Skin epidermis (tissue), 12 donors: ENCODE data around the gene BCL2L1.

Experiments used
- H3K27ac ChIP-seq, 21 experiments: fragments of 200-600 bp; sonication (generic) in 11 of 21; one replicate each; pipeline ENCODE4 v1.5.0; 2020; ENCODE audit warnings: mild to moderate bottlenecking in 3 of 21, inconsistent platforms in 2 of 21, moderate library complexity in 2 of 21
- H3K4me3 ChIP-seq, 7 experiments: fragments of 200-600 bp; sonication (generic) in 2 of 7; one replicate each; pipeline ENCODE4 v1.5.0; 2020; ENCODE audit warnings: inconsistent platforms in 2 of 7, mild to moderate bottlenecking in 2 of 7, moderate library complexity in 1 of 7

BCL2L1 gene

DNA sequence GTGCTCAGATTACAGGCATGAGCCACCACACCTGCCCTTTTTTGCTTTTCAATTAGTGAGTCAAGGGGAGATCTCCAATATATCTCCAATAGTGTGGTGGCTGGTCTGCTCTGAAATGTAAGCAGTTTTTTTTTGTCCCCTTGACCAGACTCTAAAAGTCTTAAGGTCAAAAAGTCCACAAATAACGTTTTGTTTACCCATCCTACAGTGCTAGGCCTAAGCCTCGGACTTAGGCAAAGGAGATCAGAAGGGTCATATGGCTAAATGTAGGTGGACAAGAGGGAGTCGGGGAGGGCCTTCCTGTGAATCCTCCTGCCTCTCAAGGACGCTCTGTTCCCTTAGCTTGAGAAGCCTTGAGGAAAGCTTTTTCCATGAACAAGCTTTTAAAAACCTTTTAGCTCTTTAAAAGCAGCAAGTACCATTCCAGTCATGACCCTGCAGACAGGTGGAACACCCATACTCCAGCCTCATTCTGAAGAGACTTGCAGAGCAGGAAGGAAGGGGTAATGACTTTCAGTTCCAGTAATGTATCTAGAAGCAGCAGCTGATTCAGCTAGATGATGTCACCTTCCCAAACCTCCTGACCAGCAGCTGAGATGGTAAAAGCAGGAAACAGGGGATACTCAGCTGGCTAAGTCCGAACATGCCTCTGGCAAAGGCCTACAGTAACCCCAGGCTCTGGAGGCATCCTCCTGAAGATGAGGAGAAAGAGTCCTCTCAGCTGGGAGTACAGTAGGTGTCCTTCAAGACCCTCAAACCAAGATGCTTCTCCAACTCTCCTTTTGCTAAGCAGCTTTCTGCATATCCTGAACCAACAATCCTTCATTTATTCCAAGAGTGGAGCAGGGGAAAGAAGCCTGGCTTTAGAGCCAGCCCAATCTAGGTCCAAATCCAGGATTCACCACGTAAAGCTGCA is 23.6 kb downstream of the BCL2L1 start:
- no peak overlapping the region for H3K4me3 ChIP-seq

DNA sequence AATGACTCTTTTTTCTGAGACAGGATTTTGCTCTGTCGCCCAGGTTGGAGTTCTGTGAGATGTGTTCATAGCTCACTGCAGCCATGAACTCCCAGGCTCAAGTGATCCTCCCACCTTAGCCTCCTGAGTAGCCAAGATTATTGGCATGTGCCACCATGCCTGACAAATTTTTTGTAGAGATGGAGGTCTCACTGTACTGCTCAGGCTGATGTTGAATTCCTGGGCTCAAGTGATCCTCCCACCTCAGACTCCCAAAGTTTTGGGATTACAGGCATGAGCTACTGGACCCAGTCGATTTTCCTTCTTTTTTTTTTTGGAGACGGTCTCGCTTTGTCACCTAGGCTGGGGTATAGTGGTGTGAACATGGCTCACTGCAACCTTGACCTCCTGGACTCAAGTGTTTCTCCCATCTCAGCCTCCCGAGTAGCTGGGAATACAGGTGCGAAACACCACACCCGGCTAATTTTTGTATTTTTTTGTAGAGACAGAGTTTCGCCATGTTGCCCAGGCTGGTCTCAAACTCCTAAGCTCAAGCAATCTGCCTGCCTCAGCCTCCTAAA is 24.3 kb downstream of the BCL2L1 start:
- Histone ChIP-seq H3K27ac (peak overlapping the region in 20 of 21 experiments; percentile 36 to 92 (median 77)), H3K4me3 (no peak overlapping the region)

More for the DNA sequence above, 23.6 kb downstream of the BCL2L1 start:
- peak overlapping the region in 20 of 21 experiments; percentile 58 to 92 (median 77) for H3K27ac ChIP-seq

DNA sequence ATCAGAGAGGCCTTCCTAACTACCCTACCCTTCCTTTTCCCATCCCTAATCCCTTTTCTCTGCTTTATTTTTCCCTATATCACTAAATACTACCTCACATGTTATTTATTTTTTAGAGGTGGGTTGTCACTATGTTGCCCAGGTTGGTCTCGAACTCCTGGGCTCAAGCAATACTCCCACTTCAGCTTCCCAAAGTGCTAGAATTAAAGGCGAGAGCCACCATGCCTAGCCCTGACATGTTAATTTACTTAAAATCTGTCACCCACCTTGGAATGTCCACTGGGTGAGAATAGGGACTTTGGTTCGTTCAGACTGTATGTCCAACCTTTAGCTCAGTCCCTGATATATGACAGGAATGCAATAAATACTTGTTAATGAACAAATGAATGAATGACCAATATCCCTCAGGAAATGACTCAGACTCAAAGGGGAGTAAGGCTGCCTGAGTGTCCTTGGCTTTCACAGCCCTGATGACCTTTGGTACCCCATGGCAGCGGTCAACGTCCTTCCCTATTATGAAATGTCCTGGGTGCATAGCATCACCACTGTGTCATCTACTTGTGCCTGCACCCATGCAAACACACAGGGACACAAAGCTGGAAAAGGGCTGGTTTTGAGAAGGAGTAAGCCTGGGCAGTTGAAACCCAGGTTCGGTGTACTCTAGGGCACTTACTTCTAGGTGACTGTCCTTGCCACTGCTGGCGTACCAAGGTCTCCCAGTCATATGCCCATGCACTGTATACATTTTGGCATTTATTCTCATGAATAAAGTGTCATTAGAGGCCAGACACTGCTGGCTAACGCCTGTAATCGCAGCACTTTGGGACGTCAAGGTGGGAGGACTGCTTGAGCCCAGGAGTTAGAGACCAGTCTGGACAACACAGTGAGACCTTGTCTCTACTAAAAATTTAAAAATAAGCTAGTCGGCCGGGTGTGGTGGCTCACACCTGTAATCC is 26.5 kb downstream of the BCL2L1 start:
- Histone ChIP-seq H3K27ac (peak overlapping the region in 9 of 21 experiments; percentile 18 to 84 (median 59)), H3K4me3 (no peak overlapping the region)

DNA sequence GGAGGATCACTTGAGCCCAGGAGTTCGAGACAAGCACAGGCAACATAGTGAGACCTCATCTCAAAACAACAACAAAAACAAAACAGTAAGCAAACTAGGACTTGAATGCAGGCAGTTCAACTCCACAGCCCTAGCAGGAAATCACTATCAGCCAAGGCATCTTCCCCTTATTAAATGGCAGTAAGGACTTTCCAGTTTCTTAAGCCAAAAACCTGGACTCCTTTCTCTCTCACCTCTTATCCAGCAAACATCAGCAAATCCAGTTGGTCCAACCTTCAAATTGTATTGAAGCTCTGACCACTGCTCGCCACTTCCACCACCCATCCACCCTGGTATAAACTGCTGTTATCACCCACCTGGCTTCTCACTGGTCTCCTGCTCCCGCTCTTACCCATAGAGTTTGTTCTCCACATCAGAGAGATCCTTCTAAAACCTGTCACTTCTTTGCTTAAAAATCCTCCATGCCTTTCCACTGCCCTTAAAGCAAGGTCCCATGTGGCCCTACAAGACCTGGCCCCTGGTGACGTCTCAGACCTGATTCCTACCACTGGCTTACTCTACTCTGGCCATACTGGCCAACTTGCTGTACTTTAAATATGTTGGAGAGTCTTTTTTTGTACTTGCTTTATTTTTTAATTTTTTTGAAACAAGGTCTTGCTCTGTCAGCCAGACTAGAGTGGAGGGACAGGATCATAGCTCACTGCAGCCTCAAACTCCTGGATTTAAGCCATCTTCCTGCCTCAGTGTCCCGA is 27.6 kb downstream of the BCL2L1 start:
- Histone ChIP-seq H3K4me3 (no peak overlapping the region), H3K27ac (peak overlapping the region in 15 of 21 experiments; percentile 2 to 84 (median 59))

DNA sequence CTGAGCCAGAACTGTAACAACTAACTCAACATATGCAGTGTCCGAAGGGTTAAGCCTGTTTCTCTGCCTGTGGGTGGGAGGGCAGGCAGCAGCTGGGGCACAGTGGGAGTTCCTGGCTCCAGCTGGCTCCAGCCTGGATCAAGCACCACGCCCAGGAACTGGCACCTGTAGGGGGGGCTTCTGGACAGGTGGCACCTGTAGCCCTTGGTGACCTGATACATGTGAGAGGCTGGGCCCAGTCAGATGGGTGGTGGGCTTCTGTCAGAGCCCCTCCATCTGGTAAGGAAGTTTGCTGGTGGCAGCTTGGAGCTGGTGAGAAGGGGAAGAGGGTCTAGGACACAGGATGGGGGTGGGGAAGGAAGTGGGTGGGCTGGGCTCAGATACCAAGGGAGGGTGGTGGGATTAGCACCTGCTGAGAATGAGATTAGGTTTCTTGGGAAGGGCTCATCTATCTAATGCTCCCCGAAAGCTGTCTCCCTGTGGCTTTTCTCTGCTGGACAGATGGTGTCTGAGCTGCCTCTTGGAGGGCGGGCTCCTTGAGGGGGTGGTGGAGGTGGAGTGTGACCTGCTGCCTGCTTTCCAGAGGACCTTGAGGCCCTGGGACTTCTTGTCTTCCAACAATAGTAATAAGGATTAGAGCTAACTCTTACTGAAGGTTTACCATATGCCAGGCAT is 28.5 kb downstream of the BCL2L1 start:
- Histone ChIP-seq H3K27ac (peak overlapping the region in 15 of 21 experiments; percentile 18 to 84 (median 57)), H3K4me3 (no peak overlapping the region)

DNA sequence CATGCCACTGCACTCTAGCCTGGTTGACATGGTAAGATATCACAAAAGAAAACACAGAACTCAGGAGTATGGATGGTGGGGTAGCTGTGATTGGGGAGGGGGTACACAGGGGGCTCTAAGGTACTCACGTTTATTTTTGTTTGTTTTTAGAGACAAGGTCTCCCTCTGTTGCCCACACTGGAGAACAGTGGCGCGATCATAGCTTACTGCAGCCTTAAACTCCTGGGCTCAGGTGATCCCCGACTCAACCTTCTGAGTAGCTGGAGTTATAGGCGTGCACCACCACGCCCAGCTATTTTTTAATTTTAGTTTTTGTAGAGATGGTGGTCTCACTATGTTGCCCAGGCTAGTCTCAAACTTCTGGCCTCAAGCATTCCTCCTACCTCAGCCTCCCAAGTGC is 29.3 kb downstream of the BCL2L1 start:
- peak overlapping the region in 4 of 21 experiments; percentile 16 to 84 (median 43) for H3K27ac ChIP-seq
- H3K4me3 ChIP-seq, result no peak overlapping the region

DNA sequence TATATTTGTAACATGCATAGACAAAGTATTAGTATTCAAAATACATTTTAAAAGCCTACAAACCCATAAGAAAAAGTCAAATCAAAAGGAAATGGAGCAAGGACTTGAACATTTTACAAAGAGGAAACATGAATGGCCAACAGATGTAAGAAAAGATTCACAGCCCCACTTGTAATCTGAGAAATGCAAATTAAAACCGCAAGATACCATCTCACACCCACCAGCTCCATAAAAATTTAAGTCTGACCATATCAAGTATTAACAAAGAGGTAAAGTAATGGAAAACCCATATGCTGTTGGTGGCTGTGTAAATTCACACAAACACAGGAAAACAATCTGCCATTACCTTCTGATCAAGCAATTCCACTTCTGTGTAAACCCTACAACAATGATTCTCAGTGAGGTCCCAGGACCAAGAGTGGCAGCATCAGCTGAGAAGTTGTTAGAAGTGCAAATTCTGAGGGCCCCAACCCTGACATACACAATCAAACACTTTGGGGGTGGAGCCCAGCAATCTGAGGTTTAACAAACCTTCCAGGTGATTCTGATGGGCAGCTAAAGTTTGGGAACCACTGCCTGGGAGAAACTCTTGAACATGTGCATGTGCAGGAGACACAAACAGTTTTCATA is 30.9 kb downstream of the BCL2L1 start:
- Histone ChIP-seq H3K27ac (peak overlapping the region in 11 of 21 experiments; percentile 6 to 66 (median 34)), H3K4me3 (no peak overlapping the region)

DNA sequence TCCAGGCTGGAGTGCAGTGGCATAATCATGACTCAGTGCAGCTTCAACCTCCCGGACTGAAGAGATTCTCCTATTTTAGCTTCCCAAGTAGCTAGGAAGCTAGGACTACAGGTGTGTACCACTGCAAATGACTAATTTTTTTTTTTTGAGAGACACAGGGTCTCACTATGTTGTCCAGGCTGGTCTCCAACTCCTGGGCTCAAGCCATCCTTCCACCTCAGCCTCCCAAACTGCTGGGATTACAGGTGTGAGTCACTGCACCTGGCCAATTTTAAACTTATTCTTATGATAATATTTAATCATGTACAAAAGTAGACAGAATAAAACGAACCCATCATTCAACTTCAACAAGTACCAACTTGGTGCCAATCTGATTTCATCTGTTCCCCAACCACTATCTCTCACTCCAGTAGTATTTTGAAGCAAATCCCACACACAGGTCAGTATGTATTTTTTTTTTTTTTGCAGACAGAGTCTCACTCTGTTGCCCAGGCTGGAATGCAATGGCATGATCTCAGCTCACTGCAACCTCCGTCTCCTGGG is 32.5 kb downstream of the BCL2L1 start:
- no peak overlapping the region for H3K4me3 ChIP-seq
- H3K27ac ChIP-seq, result peak overlapping the region in 4 of 21 experiments; percentile 10 to 61 (median 22)

DNA sequence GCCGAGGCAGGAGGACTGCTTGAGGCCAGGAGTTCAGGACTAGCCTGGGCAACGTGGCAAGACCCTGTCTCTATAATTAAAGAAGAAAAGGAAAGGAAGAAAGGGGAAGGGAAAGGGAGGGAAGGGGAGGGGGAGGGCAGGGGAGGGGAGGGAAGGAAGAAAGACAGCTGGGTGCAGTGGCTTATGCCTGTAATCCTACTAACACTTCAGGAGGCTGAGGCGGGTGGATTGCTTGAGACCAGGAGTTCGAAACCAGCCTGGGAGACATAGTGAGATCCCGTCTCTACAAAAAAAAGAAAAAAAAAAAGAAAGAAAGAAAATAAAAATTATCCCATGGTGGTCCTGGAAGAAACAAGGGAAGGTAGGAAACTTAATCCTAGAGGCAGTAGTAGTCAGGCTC is 33.5 kb downstream of the BCL2L1 start:
- peak overlapping the region in 3 of 21 experiments; percentile 10 to 36 (median 32) for H3K27ac ChIP-seq
- H3K4me3 ChIP-seq, result no peak overlapping the region

DNA sequence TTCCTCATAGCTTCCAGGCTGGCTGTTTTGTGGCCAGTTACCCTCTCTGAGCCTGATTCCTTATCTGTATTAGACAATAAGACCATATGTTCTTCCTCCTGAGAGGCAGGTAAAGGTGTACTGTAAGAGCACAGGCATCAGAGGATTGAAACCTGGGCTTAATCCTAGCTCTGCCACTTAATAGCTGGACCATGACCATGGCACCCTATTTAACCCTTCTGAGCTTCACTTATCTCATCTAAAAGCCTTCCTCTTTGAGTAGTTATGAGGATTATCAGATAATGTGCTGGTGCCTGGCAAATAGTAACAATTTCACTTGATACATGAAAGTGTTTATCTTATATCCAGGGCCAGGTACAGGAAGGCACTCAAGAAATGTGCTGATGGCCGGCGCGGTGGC is 34.9 kb downstream of the BCL2L1 start:
- H3K27ac ChIP-seq, result no peak overlapping the region
- no peak overlapping the region for H3K4me3 ChIP-seq

DNA sequence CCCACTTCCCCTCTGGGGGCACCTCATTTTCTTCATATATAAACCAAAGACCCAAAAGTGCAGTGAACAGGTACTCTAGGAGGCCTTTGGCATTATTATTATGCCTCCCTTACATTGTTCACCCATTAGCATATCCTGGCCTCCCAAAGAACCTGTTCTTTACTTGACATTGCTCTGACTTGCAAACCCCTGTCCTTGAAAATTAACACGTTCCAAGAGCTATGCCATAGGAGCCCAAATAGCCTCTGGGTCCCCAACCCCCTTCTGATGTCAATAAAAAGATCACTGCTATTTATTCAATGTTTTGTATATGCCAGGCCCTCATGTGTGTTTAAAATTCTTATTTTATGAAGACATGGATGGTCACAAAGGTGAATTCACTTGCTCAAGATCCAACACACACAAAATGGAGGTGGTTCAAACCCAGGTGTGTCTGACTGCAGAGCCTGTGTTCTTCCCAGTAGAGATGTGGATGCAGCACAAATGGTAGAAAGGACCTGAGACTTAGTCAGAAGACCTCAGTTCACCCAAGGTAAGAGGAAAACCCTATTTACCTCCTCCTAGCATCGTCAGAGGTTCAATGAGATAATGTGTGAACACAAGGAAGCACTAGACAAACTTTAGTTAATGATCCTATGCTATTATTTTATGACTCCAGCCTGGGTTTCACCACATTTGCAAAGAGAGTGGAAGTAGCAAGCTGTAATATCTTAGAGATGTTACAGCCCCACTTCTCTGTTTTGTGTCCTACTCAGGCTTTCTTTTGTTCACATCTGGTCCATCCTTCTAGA is 36.6 kb downstream of the BCL2L1 start:
- Histone ChIP-seq H3K27ac (peak overlapping the region in 4 of 21 experiments; percentile 14 to 61 (median 54)), H3K4me3 (no peak overlapping the region)

DNA sequence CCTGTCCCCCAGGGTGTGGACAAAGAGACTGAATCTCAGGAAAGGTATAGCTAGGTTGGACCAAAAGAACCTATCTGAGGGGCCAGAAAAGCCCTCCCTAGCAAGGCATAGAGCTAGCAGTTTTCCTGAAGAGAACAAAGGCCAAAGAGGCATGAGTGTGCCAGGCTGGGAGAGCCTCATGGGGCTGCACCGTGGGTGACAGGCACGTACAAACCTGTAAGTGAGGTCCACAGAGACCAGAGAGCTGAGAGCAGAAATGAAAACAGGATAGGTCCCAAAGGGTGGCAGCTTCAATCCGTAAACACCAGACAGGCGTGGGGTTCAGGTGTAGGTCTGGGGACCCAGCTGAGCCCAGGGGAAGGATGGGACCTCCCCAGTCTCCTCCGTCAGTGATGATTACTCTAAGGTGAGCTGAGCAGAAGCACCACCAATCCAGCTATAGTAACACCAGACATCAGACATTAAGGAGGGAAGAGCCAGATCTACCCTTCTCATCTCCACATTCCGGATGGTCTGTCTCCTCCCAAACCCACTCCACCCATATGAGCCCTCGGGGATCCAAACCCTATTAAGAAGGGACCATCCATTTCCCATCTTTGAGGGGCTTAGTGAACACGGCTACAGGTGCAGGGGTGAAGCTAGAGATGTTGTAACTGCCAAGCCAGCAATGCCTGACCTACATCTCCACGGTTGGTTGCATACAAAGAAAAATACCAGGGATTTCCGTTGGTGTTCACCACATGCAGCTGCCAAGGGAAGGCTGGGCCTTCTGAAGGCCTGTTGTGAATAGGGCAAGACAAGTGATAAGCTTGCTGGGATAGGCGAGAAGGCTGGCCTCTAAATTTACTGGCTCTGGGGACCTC is 38.3 kb downstream of the BCL2L1 start:
- peak overlapping the region in 7 of 21 experiments; percentile 20 to 60 (median 42) for H3K27ac ChIP-seq
- H3K4me3 ChIP-seq, result no peak overlapping the region

DNA sequence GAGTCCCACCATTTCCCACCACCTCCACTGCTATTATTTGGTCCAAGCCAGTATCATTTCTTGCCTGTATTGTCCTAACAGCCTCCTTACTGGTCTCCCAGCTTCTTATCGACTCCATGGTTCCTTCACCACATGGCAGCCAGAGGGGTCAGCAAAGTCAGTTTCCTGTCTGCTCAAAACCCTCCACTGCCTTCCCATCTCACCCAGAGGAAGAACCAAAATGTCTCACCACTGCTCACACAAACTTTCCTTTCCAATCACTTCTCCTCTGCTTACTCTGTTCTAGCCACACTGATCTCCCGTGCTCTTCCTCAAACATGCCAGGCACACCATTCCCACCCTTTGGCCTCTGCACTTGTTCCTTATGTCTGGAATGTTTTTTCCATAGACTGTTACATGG is 39.7 kb downstream of the BCL2L1 start:
- Histone ChIP-seq H3K27ac (peak overlapping the region in 4 of 21 experiments; percentile 21 to 30 (median 29)), H3K4me3 (no peak overlapping the region)

DNA sequence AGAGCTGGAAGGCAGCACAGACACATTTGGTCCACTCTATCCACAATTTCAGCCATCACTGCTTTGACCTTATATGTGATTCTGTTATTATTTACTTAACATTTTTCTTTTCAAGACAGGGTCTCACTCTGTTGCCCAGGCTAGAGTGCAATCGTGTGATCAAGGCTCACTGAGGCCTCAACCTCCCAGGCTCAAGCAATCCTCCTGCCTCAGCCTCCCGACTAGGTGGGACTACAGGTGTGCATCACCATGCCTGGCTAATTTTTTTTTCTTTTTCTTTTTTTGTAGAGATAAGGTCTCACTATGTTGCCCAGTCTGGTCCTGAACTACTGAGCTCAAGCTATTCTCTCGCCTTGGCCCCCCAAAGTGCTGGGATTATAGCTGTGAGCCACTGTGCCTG is 40.3 kb downstream of the BCL2L1 start:
- Histone ChIP-seq H3K27ac (no peak overlapping the region), H3K4me3 (no peak overlapping the region)

DNA sequence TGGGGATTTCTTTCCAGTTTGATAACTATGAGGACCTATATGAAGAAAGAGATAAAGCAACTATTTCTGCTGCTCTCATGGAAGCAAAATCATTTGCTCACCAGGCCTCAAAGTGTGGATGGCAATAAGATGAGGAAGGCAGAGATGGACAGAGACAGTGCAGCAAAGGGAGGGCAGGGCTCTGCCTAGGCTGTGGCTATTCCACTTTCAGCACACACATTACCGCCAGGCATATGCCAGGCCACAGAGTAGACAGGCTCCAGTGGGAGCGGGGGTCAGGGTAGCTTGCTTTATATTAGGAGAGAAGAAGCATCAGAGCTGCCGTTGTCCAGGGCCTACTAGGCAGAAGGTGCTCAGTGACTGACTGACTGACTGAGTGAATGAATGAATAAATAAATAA is 40.9 kb downstream of the BCL2L1 start:
- Histone ChIP-seq H3K27ac (peak overlapping the region in 4 of 21 experiments; percentile 9 to 63 (median 42)), H3K4me3 (no peak overlapping the region)

DNA sequence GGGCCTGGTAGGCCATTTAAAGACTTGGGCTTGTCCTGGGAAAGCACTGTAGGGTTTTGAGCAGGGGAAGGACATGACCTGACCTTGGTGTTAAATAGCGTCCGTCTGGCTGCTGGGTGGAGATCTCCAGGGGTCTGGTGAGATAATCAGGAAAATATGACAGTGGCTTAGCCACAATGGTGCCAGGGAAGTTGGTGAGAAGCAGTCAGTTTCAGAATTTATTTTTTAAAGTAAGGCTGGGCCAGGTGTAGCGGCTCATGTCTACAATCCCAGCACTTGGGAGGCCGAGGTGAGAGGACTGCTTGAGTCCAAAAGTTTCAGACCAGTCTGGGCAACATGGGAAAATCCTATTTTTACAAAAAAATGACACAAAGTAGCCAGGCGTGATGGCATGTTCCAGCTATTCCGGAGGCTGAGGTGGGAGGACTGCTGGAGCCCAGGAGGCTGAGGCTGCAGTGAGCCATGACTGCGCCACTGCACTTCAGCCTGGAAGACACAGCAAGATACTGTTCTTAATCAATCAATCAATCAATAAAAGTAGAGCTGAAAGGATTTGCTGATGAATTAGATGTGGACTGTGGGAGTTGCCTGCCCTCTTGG is 41.4 kb downstream of the BCL2L1 start:
- H3K4me3 ChIP-seq, result no peak overlapping the region
- H3K27ac ChIP-seq, result peak overlapping the region in 7 of 21 experiments; percentile 9 to 63 (median 29)
